AG09319 (cell line): ENCODE measurements around the gene CYP4F8.

Experiments
- DNase-seq: peaks from one replicate; pipeline ENCODE4 v3.0.0-alpha.2; 2010; ENCODE audit warnings: low read depth; ENCODE audit errors: extremely low read depth
- TF ChIP-seq, protein P1 (sequence below): IDR thresholded peaks from 2 replicates; pipeline ENCODE4 v1.5.1; 2011; ENCODE audit warnings: low read depth, mild to moderate bottlenecking, inconsistent platforms, low read length, moderate library complexity

The CYP4F8 gene, protein sequence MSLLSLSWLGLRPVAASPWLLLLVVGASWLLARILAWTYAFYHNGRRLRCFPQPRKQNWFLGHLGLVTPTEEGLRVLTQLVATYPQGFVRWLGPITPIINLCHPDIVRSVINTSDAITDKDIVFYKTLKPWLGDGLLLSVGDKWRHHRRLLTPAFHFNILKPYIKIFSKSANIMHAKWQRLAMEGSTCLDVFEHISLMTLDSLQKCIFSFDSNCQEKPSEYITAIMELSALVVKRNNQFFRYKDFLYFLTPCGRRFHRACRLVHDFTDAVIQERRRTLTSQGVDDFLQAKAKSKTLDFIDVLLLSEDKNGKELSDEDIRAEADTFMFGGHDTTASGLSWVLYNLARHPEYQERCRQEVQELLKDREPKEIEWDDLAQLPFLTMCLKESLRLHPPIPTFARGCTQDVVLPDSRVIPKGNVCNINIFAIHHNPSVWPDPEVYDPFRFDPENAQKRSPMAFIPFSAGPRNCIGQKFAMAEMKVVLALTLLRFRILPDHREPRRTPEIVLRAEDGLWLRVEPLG

DNA sequence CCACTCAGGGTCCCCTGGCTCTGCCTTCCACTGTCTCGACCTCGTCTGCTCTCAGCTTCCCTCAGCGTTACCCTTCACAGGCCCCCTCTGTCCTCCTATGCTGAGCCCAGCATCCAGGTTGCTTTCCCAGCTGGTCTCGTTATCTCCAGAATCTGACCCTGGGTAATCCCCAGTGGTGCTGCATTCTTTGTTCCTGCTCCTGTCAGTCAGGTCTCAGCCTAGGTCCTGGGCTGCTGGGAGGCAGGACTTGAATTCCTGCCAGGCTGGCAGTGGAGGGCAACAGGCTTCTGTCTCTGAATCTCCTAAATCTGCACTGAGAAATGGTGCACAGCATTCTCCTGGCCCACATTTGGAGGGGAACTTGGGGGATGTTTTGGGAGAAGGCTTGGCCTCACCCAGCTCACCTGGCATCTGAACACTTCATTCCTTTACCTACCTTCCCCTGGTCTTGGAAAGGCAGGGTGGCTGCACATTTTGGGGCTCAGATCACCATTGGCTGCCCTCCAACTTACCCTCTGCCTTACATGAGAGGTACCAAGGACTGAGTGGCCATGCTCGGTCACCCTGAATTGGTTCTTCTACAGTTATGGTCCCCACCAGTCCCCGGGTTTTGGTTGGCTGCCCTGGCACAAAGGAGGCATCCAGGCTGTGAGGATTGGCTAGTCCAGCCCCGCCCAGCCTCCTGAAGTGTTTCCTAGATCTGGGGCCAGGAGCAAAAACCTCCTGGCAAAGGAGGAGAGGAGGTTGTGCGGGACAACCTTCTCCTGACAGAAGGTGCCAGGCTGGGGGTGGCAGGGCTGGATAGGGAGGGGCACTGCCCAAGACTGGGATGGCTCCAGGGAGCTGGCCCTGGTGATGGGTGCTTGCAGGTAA, at the start of gene CYP4F8:
Gene CYP4F8, plus strand, starts transcription at position 712 of the 873 bp plus-strand sequence. CDS start 399 bp downstream, outside the sequence.
- no peak for DNase-seq
- TF ChIP-seq, protein P1, sequence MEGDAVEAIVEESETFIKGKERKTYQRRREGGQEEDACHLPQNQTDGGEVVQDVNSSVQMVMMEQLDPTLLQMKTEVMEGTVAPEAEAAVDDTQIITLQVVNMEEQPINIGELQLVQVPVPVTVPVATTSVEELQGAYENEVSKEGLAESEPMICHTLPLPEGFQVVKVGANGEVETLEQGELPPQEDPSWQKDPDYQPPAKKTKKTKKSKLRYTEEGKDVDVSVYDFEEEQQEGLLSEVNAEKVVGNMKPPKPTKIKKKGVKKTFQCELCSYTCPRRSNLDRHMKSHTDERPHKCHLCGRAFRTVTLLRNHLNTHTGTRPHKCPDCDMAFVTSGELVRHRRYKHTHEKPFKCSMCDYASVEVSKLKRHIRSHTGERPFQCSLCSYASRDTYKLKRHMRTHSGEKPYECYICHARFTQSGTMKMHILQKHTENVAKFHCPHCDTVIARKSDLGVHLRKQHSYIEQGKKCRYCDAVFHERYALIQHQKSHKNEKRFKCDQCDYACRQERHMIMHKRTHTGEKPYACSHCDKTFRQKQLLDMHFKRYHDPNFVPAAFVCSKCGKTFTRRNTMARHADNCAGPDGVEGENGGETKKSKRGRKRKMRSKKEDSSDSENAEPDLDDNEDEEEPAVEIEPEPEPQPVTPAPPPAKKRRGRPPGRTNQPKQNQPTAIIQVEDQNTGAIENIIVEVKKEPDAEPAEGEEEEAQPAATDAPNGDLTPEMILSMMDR: no peak

DNA sequence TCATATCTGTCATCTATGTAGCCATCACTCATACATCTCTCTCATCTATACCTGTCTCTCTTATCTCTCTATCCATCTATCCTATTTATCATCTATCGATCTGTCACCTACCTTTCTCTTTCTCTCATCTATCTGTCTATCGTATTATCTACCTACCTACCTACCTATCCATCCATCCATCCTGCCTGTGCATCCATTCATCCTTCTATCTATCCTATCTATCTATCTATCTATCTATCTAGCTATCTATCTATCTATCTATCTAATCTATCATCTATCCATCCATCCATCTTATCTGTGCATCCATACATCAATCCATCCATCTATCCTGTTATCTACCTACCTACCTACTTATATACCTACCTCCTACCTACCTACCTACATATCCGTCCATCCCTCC, 44.6 kb upstream of the CYP4F8 start:
- TF ChIP-seq, protein P1: no peak
- DNase-seq: no peak

DNA sequence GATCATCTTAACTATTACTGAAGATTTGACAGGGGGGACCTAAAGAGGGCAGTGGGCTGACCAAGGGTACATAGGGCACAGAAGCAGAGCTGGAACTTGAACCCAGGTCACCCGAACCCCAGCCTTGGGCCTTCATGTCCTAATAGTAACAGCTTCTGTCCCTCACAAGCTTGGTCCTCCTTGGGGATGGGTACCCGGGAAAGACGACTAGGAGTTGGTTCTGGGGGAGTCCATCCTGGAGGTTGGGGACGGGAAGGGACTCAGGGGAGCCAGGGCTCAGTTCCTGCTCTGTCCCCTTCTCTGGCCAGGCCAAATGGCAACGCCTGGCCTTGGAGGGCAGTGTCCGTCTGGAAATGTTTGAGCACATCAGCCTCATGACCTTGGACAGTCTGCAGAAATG, 39.6 kb upstream of the CYP4F8 start:
- DNase-seq: no peak

DNA sequence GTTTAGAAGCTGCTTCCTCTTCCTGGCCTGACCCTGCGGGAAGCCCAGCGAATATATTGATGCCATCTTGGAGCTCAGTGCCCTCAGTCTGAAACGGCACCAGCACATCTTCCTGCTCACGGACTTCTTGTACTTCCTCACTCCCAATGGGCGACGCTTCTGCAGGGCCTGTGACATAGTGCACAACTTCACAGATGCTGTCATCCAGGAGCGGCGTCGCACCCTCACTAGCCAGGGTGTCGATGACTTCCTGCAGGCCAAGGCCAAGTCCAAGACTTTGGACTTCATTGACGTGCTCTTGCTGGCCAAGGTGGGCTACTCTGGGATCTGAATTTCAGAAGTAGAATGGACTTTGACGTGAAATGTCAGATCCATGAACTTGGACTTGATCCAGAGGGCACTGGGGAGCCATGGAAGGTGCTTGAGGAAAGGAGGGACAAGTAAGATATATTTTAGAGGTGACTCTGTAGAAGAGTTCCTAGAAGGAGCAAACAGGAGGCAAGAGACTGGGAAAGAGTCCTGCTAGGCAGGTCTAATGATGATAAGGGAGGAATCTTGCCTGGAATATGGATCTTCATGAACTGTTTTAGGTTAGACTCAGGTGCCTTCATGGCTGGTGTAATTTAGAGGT, 38.4 kb upstream of the CYP4F8 start:
- DNase-seq: no peak
- TF ChIP-seq, protein P1: no peak

More for the DNA sequence above, 39.6 kb upstream of the CYP4F8 start:
- TF ChIP-seq, protein P1: no peak

DNA sequence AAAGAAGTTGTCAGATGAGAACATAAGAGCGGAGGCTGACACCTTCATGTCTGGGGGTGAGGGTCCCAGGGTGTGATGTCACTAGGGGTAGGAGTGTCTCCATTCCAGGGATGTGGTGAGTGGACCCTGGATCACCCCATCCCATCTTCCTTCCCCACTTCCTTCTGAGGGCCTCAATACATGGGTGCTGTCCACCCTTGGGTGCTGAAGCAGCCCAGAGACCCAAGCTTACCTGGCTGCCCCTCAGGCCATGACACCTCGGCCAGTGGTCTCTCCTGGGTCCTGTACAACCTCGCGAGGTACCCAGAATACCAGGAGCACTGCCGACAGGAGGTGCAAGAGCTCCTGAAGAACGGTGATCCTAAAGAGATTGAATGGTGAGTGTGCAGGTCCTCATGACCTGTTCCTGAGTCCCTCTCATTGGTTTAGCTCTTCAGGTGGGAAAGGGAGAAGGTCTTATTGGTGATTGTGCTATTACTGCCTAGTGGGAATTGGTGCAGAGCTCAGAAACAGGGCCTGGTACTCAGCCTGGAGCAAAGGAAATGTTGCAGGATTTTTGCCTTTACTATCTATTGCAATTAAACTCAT, 37.7 kb upstream of the CYP4F8 start:
- no peak for DNase-seq
- TF ChIP-seq, protein P1: no peak

DNA sequence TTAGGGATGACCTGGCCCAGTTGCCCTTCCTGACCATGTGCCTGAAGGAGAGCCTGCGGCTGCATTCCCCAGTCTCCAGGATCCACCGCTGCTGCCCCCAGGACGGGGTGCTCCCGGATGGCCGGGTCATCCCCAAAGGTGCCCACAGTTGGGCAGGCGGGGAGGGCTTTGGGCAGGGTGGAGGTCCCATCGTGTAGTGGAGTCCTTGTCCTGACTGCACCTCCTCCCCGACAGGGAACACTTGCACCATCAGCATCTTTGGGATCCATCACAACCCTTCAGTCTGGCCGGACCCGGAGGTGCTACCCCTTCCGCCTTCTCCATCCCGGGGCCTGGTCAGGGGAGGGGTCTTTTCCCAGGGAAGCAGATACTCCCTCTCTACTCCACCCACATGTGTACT, 31.7 kb upstream of the CYP4F8 start:
- TF ChIP-seq, protein P1: no peak
- no peak for DNase-seq
